Activated T-cell treated with anti-CD3 and anti-CD28 coated beads for 1 hour (primary cell): ENCODE results near the gene EPB41L4A.

Experiments
- DNase-seq: peaks from one replicate; pipeline ENCODE4 v3.0.0-alpha.2; 2020; ENCODE audit warnings: low read depth

The EPB41L4A gene

GRCh38 chr5:112310746-112311145, 108.3 kb downstream of the EPB41L4A start:
- no peak for DNase-seq

GRCh38 chr5:112308608-112309007, 110.5 kb downstream of the EPB41L4A start:
- no peak for DNase-seq

GRCh38 chr5:112306956-112307355, 112.1 kb downstream of the EPB41L4A start:
- DNase-seq: no peak

- DNase-seq: no peak
These were observed 114.3 kb downstream of the EPB41L4A start for GRCh38 chr5:112304743-112305142.

- no peak for DNase-seq
These were observed 115.4 kb downstream of the EPB41L4A start for GRCh38 chr5:112303685-112304084.

GRCh38 chr5:112294126-112294525, 125.0 kb downstream of the EPB41L4A start:
- DNase-seq: no peak

- no peak for DNase-seq
These were observed 125.5 kb downstream of the EPB41L4A start for GRCh38 chr5:112293587-112293986.

- DNase-seq: no peak
These were observed 128.4 kb downstream of the EPB41L4A start for GRCh38 chr5:112290691-112291090.

GRCh38 chr5:112289465-112289864, 129.6 kb downstream of the EPB41L4A start:
- no peak for DNase-seq

GRCh38 chr5:112283943-112284929, 134.8 kb downstream of the EPB41L4A start:
- no peak for DNase-seq

- no peak for DNase-seq
These were observed 136.0 kb downstream of the EPB41L4A start for GRCh38 chr5:112283034-112283582.

GRCh38 chr5:112279082-112279481, 140.0 kb downstream of the EPB41L4A start:
- no peak for DNase-seq

GRCh38 chr5:112276991-112277390, 142.1 kb downstream of the EPB41L4A start:
- DNase-seq: no peak

- DNase-seq: no peak
These were observed 143.4 kb downstream of the EPB41L4A start for GRCh38 chr5:112275671-112276070.

- no peak for DNase-seq
These were observed 148.5 kb downstream of the EPB41L4A start for GRCh38 chr5:112270299-112271293.

GRCh38 chr5:112267231-112267630, 151.8 kb downstream of the EPB41L4A start:
- no peak for DNase-seq

- DNase-seq: no peak
These were observed 154.4 kb downstream of the EPB41L4A start for GRCh38 chr5:112264666-112265065.

- no peak for DNase-seq
These were observed 154.9 kb downstream of the EPB41L4A start for GRCh38 chr5:112264151-112264550.

- no peak for DNase-seq
These were observed 155.6 kb downstream of the EPB41L4A start for GRCh38 chr5:112263469-112263868.

- no peak for DNase-seq
These were observed 160.5 kb downstream of the EPB41L4A start for GRCh38 chr5:112258571-112258970.

GRCh38 chr5:112257976-112258375, 161.1 kb downstream of the EPB41L4A start:
- no peak for DNase-seq

- no peak for DNase-seq
These were observed 162.1 kb downstream of the EPB41L4A start for GRCh38 chr5:112257005-112257404.
